AG10803 (cell line): ENCODE results near the gene BCAS4.

Experiments
- DNase-seq: peaks from one replicate; pipeline ENCODE4 v3.0.0; 2010; ENCODE audit warnings: low read depth
- H3K4me3 ChIP-seq: 2 replicates; pipeline ENCODE4 v1.5.1; 2011; ENCODE audit warnings: mild to moderate bottlenecking, low read length, control low read depth
- TF ChIP-seq, protein P1 (sequence below): conservative IDR thresholded peaks from 2 replicates; pipeline ENCODE4 v1.5.1; 2011; ENCODE audit warnings: mild to moderate bottlenecking, low read length, control low read depth, inconsistent platforms

BCAS4 gene

GRCh38 chr20:50911716-50912115 lies 116.9 kb downstream of the BCAS4 start:
- no peak for DNase-seq
- TF ChIP-seq, protein P1, sequence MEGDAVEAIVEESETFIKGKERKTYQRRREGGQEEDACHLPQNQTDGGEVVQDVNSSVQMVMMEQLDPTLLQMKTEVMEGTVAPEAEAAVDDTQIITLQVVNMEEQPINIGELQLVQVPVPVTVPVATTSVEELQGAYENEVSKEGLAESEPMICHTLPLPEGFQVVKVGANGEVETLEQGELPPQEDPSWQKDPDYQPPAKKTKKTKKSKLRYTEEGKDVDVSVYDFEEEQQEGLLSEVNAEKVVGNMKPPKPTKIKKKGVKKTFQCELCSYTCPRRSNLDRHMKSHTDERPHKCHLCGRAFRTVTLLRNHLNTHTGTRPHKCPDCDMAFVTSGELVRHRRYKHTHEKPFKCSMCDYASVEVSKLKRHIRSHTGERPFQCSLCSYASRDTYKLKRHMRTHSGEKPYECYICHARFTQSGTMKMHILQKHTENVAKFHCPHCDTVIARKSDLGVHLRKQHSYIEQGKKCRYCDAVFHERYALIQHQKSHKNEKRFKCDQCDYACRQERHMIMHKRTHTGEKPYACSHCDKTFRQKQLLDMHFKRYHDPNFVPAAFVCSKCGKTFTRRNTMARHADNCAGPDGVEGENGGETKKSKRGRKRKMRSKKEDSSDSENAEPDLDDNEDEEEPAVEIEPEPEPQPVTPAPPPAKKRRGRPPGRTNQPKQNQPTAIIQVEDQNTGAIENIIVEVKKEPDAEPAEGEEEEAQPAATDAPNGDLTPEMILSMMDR: no peak

DNA sequence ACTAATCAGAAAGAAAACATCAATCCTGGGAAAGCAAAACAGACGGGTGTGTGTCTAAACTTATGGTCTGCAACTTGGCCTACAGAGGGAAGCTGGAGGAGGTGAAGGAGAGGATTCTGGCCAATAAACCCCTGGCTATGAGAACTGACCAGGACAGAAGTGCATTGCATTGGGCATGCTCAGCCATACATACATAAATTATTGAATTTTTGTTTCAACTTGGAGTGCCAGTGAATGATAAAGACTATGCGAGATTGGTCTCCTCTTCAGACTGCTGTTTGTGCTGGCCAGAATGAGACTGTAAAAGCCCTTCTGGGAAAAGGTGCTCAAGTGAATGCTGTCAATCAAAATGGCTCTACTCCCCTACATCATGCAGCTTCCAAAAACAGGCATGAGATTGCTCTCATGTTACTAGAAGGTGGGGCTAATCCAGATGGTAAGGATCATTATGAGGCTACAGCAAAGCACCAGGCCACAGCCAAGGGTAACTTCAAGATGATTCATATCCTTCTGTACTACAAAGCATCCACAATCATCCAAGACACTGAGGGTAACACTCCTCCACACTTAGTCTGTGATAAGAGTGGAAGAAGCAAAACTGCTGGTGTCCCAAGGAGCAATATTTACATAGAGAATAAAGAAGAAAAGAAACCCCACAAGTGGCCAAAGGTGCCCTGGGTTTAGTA lies 119.0 kb downstream of the BCAS4 start:
- TF ChIP-seq, protein P1: no peak
- DNase-seq: peak; percentile 70

More at GRCh38 chr20:50911716-50912115, 116.9 kb downstream of the BCAS4 start:
- no peak overlapping the region for H3K4me3 ChIP-seq

DNA sequence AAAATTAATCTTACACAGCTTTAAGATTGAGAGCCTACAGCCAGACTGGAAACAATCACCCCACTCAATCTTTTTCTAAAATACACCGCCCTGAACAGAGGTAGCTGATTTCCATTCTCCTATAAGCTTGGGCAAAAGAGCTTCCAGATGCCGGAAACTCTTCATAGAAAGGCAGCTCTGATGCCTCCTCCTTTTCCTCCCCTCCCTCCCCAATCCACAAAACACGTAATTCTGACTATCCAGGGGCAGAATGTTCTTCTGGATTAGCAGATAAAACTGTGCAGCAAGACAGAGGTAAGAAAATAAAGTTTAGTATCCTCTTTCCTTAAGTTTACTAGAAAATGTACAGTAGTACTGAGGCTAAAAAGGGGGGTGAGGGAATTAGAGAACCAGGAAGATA lies 120.6 kb downstream of the BCAS4 start:
- TF ChIP-seq, protein P1: no peak
- H3K4me3 ChIP-seq: no peak overlapping the region
- peak; percentile 53 for DNase-seq

More for the DNA sequence above, 119.0 kb downstream of the BCAS4 start:
- no peak overlapping the region for H3K4me3 ChIP-seq

GRCh38 chr20:50916257-50916656 lies 121.4 kb downstream of the BCAS4 start:
- DNase-seq: no peak
- H3K4me3 ChIP-seq: no peak overlapping the region
- TF ChIP-seq, protein P1: no peak

GRCh38 chr20:50916934-50917333 lies 122.1 kb downstream of the BCAS4 start:
- TF ChIP-seq, protein P1: no peak

DNA sequence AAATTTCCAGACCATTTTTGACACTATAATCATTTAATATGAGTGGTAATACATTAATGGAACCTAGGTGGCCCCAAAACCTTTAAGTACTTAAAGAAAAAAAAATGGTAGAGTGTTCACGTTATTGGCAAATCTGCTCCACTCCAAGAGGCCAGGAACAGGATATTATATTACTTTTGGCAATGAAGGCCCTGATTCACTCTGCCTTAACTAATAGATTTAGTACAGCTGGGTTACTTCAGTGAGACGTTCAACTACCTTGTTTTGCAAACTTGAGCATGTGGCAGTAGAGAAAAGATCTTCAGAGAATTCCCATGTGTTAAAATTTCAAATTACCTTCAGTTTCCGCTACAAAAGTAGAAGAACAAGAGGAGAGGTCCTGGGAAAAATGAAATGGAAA lies 123.5 kb downstream of the BCAS4 start:
- TF ChIP-seq, protein P1: no peak
- no peak overlapping the region for H3K4me3 ChIP-seq
- peak; percentile 66 for DNase-seq

More at GRCh38 chr20:50916934-50917333, 122.1 kb downstream of the BCAS4 start:
- DNase-seq: no peak
- no peak overlapping the region for H3K4me3 ChIP-seq

DNA sequence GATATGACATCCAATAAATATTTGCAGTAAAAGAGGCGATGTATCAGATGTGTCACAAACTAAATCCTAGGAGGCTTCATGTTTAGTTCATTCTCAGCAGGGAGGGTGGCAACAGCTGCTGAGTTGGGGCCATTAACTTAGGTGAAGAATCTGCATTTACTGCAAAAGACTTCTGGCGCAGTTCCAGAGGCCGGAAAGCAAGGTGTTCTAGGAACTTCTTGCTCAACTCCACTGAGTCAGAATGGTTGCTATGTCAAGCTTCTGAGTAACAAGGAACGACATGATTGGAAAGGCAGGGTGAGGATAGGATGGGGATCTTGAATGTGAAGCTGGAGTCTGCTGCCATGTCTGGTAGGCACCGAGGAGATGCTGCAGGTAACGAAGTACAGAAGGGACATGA lies 124.7 kb downstream of the BCAS4 start:
- peak; percentile 69 for DNase-seq
- TF ChIP-seq, protein P1: no peak

More for the DNA sequence above, 124.7 kb downstream of the BCAS4 start:
- no peak overlapping the region for H3K4me3 ChIP-seq
